Keratinocyte (primary cell): ENCODE results near the gene ANKRD13A. TPM values are rescaled to one million over a fixed set of nuclear protein-coding genes. Genes with fewer than 3 reads are reported as not detected.
"Not testable (repeated sequence)": the region's sequence is repeated elsewhere in the genome, so short reads cannot be mapped to it uniquely, and the experiment has no call there.

ENCODE experiments used
- DNase-seq: peaks from one replicate; pipeline ENCODE4 v3.0.0-alpha.2; 2011; ENCODE audit warnings: low read depth, missing footprints, low spot score
- FAIRE-seq: peaks from 2 replicates; lab custom pipeline; 2011; peaks lifted over from hg19 to GRCh38; lab: Jason Lieb, UNC
- H2AFZ ChIP-seq: 2 replicates; pipeline ENCODE4 v1.6.0; 2012; ENCODE audit warnings: low read length, control low read depth, inconsistent platforms; ENCODE audit not compliant: control insufficient read depth
- H3K27ac ChIP-seq: 2 replicates; pipeline ENCODE4 v1.5.1; 2011; ENCODE audit warnings: low read length; ENCODE audit not compliant: control insufficient read depth, insufficient read depth
- H3K27me3 ChIP-seq: 3 replicates; pipeline ENCODE4 v1.6.0; 2011; ENCODE audit warnings: low read length; ENCODE audit not compliant: control insufficient read depth, insufficient read depth; ENCODE audit errors: extremely low read depth
- H3K36me3 ChIP-seq, 2 experiments: 2 replicates in 1 of 2; 3 replicates in 1 of 2; pipeline ENCODE4 v1.5.1; 2011; ENCODE audit warnings: low read length in 2 of 2, mild to moderate bottlenecking in 1 of 2; ENCODE audit not compliant: control insufficient read depth in 2 of 2, insufficient read depth in 2 of 2; ENCODE audit errors: extremely low read depth in 1 of 2
- H3K4me1 ChIP-seq: 3 replicates; pipeline ENCODE4 v1.5.1; 2011; ENCODE audit warnings: low read length; ENCODE audit not compliant: control insufficient read depth, insufficient read depth; ENCODE audit errors: extremely low read depth
- H3K4me2 ChIP-seq: 3 replicates; pipeline ENCODE4 v1.6.0; 2011; ENCODE audit warnings: low read depth, low read length; ENCODE audit not compliant: control insufficient read depth, insufficient read depth; ENCODE audit errors: extremely low read depth
- H3K4me3 ChIP-seq, 3 experiments: fragments of 200-600 bp in 1 of 3; sonication (generic) in 1 of 3; 2 replicates in 2 of 3; 3 replicates in 1 of 3; pipeline ENCODE4 v1.5.1; 2011 to 2016; ENCODE audit warnings: low read length in 3 of 3, mild to moderate bottlenecking in 3 of 3, control low read depth in 2 of 3, inconsistent platforms in 1 of 3, low read depth in 1 of 3, mixed read lengths in 1 of 3, mixed run types in 1 of 3, moderate library complexity in 1 of 3; ENCODE audit not compliant: control insufficient read depth in 2 of 3, insufficient read depth in 2 of 3; ENCODE audit errors: extremely low read depth in 1 of 3
- H3K79me2 ChIP-seq: 2 replicates; pipeline ENCODE4 v1.6.0; 2012; ENCODE audit warnings: low read length; ENCODE audit not compliant: control insufficient read depth, insufficient read depth
- H3K9ac ChIP-seq: 3 replicates; pipeline ENCODE4 v1.6.0; 2011; ENCODE audit warnings: low read length; ENCODE audit not compliant: control insufficient read depth, insufficient read depth; ENCODE audit errors: extremely low read depth
- H3K9me1 ChIP-seq: 3 replicates; pipeline ENCODE4 v1.6.0; 2011; ENCODE audit warnings: low read length; ENCODE audit not compliant: control insufficient read depth, insufficient read depth; ENCODE audit errors: extremely low read depth
- H3K9me3 ChIP-seq: 2 replicates; pipeline ENCODE4 v1.5.1; 2012; ENCODE audit warnings: low read depth, low read length; ENCODE audit not compliant: control insufficient read depth
- H4K20me1 ChIP-seq: 3 replicates; pipeline ENCODE4 v1.6.0; 2011; ENCODE audit warnings: low read length; ENCODE audit not compliant: control insufficient read depth, insufficient read depth; ENCODE audit errors: extremely low read depth
- EZH2 ChIP-seq: IDR thresholded peaks from one replicate; pipeline ENCODE4 v1.6.1; 2012; ENCODE audit warnings: inconsistent platforms, mild to moderate bottlenecking, low read length, moderate library complexity
- dilution Hi-C: fragments of 300-500 bp; cut with MboI; formaldehyde crosslinking; loops from one replicate; pipeline ENCODE4 v1.7.0; 2020; ENCODE audit warnings: low sequenced_read_pairs; ENCODE audit not compliant: extremely low pct_ligation_motif_present
- polyA plus RNA-seq, 5 experiments: library from polyadenylated mRNA; depleted of rRNA in 3 of 5; stranded (reverse) in 3 of 5; stranded (forward) in 1 of 5; unstranded in 1 of 5; fragments of >200 nt; gene quantifications; 1 replicate in 1 of 5; 2 replicates in 3 of 5; 3 replicates in 1 of 5; pipeline versions ENCODE4 v1.2.1 to v1.2.3, GENCODE V29; 2011 to 2012; ENCODE audit warnings: missing spikeins in 2 of 5, low read depth in 1 of 5, low replicate concordance in 1 of 5
- TF ChIP-seq, protein P1 (sequence below), 3 experiments: IDR thresholded peaks in 1 of 3; conservative IDR thresholded peaks in 1 of 3; optimal IDR thresholded peaks in 1 of 3; 2 replicates in 2 of 3; 3 replicates in 1 of 3; pipeline versions ENCODE3 to v1.5.1; 2011; ENCODE audit warnings: low read length in 3 of 3, mild to moderate bottlenecking in 3 of 3, moderate library complexity in 2 of 3, control low read depth in 1 of 3, inconsistent platforms in 1 of 3; ENCODE audit not compliant: insufficient read depth in 2 of 3; ENCODE audit errors: extremely low read depth in 1 of 3

ANKRD13A gene
- polyA plus RNA-seq, 1 donor (not counting 4 experiments of a cell fraction or from before 2014, with no cell fraction given) = 73.1 TPM

DNA sequence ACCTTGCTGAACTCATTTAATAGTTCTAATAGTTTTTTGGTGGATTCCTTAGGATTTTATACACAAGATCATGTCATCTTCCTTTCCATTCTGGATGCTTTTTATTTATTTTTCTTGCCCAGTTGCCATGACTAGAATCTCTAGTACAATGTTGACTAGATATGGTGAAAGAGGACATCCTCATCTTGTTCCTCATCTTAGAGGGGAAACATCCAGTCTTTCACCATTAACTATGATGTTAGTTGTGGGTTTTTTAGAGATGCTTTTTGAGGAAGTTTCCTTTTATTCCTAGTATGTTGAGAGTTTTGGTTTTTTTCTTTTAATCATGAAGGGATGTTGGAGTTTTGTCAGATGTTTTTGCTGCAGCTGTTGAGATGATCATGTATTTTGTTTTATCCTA, 8.7 kb downstream of the ANKRD13A start:
- DNase-seq (no peak), FAIRE-seq (no peak)
- peaks cover 3% of the 10 kb centered on the region for H3K9me1 ChIP-seq
- H3K4me2 ChIP-seq = no peak overlapping the region
- no peaks in the 10 kb centered on the region for H4K20me1 ChIP-seq
- H3K4me1 ChIP-seq = peaks cover 8% of the 10 kb centered on the region
- H3K27ac ChIP-seq = no peak overlapping the region
- H3K36me3 ChIP-seq = peaks cover 2 to 13% of the 10 kb centered on the region in 2 experiments
- H3K9me3 ChIP-seq = no peaks in the 10 kb centered on the region
- H3K27me3 ChIP-seq = no peaks in the 10 kb centered on the region
- dilution Hi-C loops = no loop called here
- TF ChIP-seq EZH2 = no peak
- TF ChIP-seq, protein P1, sequence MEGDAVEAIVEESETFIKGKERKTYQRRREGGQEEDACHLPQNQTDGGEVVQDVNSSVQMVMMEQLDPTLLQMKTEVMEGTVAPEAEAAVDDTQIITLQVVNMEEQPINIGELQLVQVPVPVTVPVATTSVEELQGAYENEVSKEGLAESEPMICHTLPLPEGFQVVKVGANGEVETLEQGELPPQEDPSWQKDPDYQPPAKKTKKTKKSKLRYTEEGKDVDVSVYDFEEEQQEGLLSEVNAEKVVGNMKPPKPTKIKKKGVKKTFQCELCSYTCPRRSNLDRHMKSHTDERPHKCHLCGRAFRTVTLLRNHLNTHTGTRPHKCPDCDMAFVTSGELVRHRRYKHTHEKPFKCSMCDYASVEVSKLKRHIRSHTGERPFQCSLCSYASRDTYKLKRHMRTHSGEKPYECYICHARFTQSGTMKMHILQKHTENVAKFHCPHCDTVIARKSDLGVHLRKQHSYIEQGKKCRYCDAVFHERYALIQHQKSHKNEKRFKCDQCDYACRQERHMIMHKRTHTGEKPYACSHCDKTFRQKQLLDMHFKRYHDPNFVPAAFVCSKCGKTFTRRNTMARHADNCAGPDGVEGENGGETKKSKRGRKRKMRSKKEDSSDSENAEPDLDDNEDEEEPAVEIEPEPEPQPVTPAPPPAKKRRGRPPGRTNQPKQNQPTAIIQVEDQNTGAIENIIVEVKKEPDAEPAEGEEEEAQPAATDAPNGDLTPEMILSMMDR (optimal IDR thresholded peaks at IDR 0.05 in 1 of 3, IDR thresholded peaks at IDR 0.05 in 1 of 3, conservative IDR thresholded peaks at IDR 0.05 in 1 of 3; ENCODE audit: extremely low read depth in 1 of 3, insufficient read depth in 2 of 3, low read length in 3 of 3) = no peak
- no peak overlapping the region for H3K4me3 ChIP-seq
- no peak overlapping the region for H2AFZ ChIP-seq
- peaks cover 73% of the 10 kb centered on the region for H3K79me2 ChIP-seq
- H3K9ac ChIP-seq = no peak overlapping the region

DNA sequence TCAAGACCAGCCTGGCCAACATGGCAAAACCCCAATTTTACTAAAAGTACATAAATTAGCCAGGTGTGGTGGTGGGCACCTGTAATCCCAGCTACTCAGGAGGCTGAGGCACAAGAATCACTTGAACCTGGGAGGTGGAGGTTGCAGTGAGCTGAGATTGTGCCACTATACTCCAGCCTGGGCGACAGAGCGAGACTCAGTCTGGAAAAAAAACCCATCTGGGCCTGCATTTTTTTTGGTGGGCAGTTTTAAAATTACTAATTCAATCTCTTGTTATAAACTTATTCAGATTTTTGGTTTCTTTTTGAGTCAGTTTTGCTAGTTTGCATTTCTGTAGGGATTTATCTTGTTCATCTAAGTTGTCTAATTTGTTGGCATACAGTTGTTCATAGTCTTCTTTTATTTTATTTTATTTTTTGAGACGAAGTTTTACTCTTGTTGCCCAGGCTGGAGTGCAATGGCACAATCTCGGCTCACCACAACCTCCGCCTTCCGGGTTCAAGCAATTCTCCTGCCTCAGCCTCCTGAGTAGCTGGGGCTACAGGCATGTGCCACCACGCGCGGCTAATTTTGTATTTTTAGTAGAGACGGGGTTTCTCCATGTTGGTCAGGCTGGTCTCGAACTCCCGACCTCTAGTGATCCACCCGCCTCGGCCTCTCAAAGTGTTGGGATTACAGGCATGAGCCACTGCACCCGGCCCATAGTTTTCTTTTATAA, 9.6 kb downstream of the ANKRD13A start:
- H3K4me3 ChIP-seq, H3K4me2 ChIP-seq, DNase-seq, H2AFZ ChIP-seq, H3K9ac ChIP-seq, H3K27ac ChIP-seq, H3K4me1 ChIP-seq, H3K27me3 ChIP-seq, H4K20me1 ChIP-seq, dilution Hi-C loops, H3K9me1 ChIP-seq, H3K9me3 ChIP-seq, FAIRE-seq: not testable (repeated sequence)
- Histone ChIP-seq H3K79me2 (peaks cover 67% of the 10 kb centered on the region), H3K36me3 (peaks cover 7 to 11% of the 10 kb centered on the region in 2 experiments)
